H1 (cell line): ENCODE data around the gene RRAD.

ENCODE experiments used
- CEBPB ChIP-seq: IDR thresholded peaks from 2 replicates; pipeline ENCODE4 v1.6.1; 2012; ENCODE audit warnings: low read depth, low read length
- CHD2 ChIP-seq: IDR thresholded peaks from 2 replicates; pipeline ENCODE4 v1.6.1; 2012; ENCODE audit warnings: low read length, improper control_type of control experiment
- EGR1 ChIP-seq: IDR thresholded peaks from 2 replicates; pipeline ENCODE4 v1.6.1; 2011; ENCODE audit warnings: low read depth, low read length, borderline replicate concordance
- GABPA ChIP-seq: IDR thresholded peaks from 2 replicates; pipeline ENCODE4 v1.6.1; 2011; ENCODE audit warnings: mild to moderate bottlenecking, low read length, moderate library complexity, borderline replicate concordance; ENCODE audit not compliant: insufficient read depth
- GTF2F1 ChIP-seq: IDR thresholded peaks from 2 replicates; pipeline ENCODE4 v1.6.1; 2012; ENCODE audit warnings: low read depth, low read length, improper control_type of control experiment, borderline replicate concordance
- MAFK ChIP-seq: IDR thresholded peaks from 2 replicates; pipeline ENCODE4 v1.6.1; 2012; ENCODE audit warnings: low read depth, mild to moderate bottlenecking, improper control_type of control experiment, low read length
- MAX ChIP-seq: IDR thresholded peaks from 2 replicates; pipeline ENCODE4 v1.6.1; 2012; ENCODE audit warnings: inconsistent platforms
- NRF1 ChIP-seq: IDR thresholded peaks from 2 replicates; pipeline ENCODE4 v1.6.1; 2011; ENCODE audit warnings: mild to moderate bottlenecking, low read depth, low read length, improper control_type of control experiment
- POLR2A ChIP-seq, 2 experiments: IDR thresholded peaks; 1 replicate in 1 of 2; 2 replicates in 1 of 2; pipeline ENCODE4 v1.6.1; 2011; ENCODE audit warnings: low read depth in 2 of 2, low read length in 2 of 2, mild to moderate bottlenecking in 2 of 2; ENCODE audit errors: control extremely low read depth in 1 of 2
- RAD21 ChIP-seq, 2 experiments: IDR thresholded peaks in 1 of 2; conservative IDR thresholded peaks in 1 of 2; 2 replicates each; pipeline ENCODE4 v1.6.1; 2011; ENCODE audit warnings: low read depth in 2 of 2, low read length in 2 of 2, improper control_type of control experiment in 1 of 2, inconsistent platforms in 1 of 2, mild to moderate bottlenecking in 1 of 2, moderate library complexity in 1 of 2
- SAP30 ChIP-seq: fragments of 300-600 bp; sonication (generic); IDR thresholded peaks from 2 replicates; pipeline ENCODE4 v1.7.1; 2012; ENCODE audit warnings: low read length, moderate library complexity, mild to moderate bottlenecking, inconsistent platforms; ENCODE audit not compliant: insufficient read depth, insufficient replicate concordance
- SUZ12 ChIP-seq: fragments of 200-600 bp; sonication (generic); IDR thresholded peaks from 2 replicates; pipeline ENCODE4 v1.6.1; 2012; ENCODE audit warnings: mild to moderate bottlenecking, inconsistent platforms, low read length, moderate library complexity, mixed read lengths
- TAF1 ChIP-seq: IDR thresholded peaks from 2 replicates; pipeline ENCODE4 v1.6.1; 2011; ENCODE audit warnings: mild to moderate bottlenecking, low read depth, low read length
- TF ChIP-seq, protein P1 (sequence below), 3 experiments: IDR thresholded peaks; 1 replicate in 2 of 3; 2 replicates in 1 of 3; pipeline versions ENCODE4 v1.5.1 to v1.6.1; 2011; ENCODE audit warnings: low read length in 3 of 3, mild to moderate bottlenecking in 3 of 3, inconsistent platforms in 2 of 3, low read depth in 1 of 3, moderate library complexity in 1 of 3; ENCODE audit not compliant: insufficient read depth in 1 of 3; ENCODE audit errors: control extremely low read depth in 1 of 3

- TF ChIP-seq SAP30 (no peak), TAF1 (no peak), NRF1 (no peak), POLR2A (IDR thresholded peaks at IDR 0.05; ENCODE audit: control extremely low read depth in 1 of 2, low read depth in 2 of 2, low read length in 2 of 2) (no peak), CHD2 (no peak), RAD21 (IDR thresholded peaks at IDR 0.05 in 1 of 2, conservative IDR thresholded peaks at IDR 0.05 in 1 of 2; ENCODE audit: low read depth in 2 of 2, low read length in 2 of 2) (no peak), MAFK (no peak), GABPA (no peak), CEBPB (no peak), EGR1 (no peak), GTF2F1 (no peak), MAX (no peak), SUZ12 (no peak)
- TF ChIP-seq, protein P1, sequence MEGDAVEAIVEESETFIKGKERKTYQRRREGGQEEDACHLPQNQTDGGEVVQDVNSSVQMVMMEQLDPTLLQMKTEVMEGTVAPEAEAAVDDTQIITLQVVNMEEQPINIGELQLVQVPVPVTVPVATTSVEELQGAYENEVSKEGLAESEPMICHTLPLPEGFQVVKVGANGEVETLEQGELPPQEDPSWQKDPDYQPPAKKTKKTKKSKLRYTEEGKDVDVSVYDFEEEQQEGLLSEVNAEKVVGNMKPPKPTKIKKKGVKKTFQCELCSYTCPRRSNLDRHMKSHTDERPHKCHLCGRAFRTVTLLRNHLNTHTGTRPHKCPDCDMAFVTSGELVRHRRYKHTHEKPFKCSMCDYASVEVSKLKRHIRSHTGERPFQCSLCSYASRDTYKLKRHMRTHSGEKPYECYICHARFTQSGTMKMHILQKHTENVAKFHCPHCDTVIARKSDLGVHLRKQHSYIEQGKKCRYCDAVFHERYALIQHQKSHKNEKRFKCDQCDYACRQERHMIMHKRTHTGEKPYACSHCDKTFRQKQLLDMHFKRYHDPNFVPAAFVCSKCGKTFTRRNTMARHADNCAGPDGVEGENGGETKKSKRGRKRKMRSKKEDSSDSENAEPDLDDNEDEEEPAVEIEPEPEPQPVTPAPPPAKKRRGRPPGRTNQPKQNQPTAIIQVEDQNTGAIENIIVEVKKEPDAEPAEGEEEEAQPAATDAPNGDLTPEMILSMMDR (IDR thresholded peaks at IDR 0.05; ENCODE audit: control extremely low read depth in 1 of 3, insufficient read depth in 1 of 3, low read depth in 1 of 3, low read length in 3 of 3), result no peak
Observed at GRCh38 chr16:66945939-66946338, 20.6 kb upstream of the RRAD start.
